SH-SY5Y (cell line): ENCODE measurements around the gene GNAT1.

Experiments
- GATA2 ChIP-seq: IDR thresholded peaks from 2 replicates; pipeline ENCODE4 v1.6.1; 2011; ENCODE audit warnings: mild to moderate bottlenecking, low read depth, low read length
- GATA3 ChIP-seq: IDR thresholded peaks from 2 replicates; pipeline ENCODE4 v1.6.1; 2011; ENCODE audit warnings: low read depth, mild to moderate bottlenecking, low read length, moderate library complexity

- no peak for TF ChIP-seq GATA3
- no peak for TF ChIP-seq GATA2
These were observed 44.4 kb upstream of the GNAT1 start for GRCh38 chr3:50147016-50147415.
